NOMO-1 treated with DMSO at 0.1 percent for 48 hours (cell line): ENCODE results near the gene AMZ1.
A peak's percentile ranks its signal among the peaks of the same experiment; 100 is the strongest.

Experiments
- DNase-seq: peaks from one replicate; lab custom pipeline; 2025; ENCODE audit not compliant: unreplicated experiment; lab: John Stamatoyannopoulos, UW

The AMZ1 gene

GRCh38 chr7:2650451-2650850 lies 37.6 kb upstream of the AMZ1 start:
- DNase-seq: no peak

- DNase-seq: peak; percentile 21
These were observed 36.7 kb upstream of the AMZ1 start for GRCh38 chr7:2651336-2651735.

GRCh38 chr7:2651847-2652735 lies 35.9 kb upstream of the AMZ1 start:
- DNase-seq: no peak

- DNase-seq: no peak
These were observed 35.3 kb upstream of the AMZ1 start for GRCh38 chr7:2652736-2653060.

GRCh38 chr7:2654059-2654458 lies 33.9 kb upstream of the AMZ1 start:
- DNase-seq: no peak

- DNase-seq: no peak
These were observed 32.0 kb upstream of the AMZ1 start for GRCh38 chr7:2655870-2656614.

- no peak for DNase-seq
These were observed 30.8 kb upstream of the AMZ1 start for GRCh38 chr7:2657208-2657607.

GRCh38 chr7:2657920-2658671 lies 29.9 kb upstream of the AMZ1 start:
- DNase-seq: no peak

GRCh38 chr7:2658941-2659340 lies 29.1 kb upstream of the AMZ1 start:
- no peak for DNase-seq

GRCh38 chr7:2659556-2660358 lies 28.2 kb upstream of the AMZ1 start:
- no peak for DNase-seq

GRCh38 chr7:2660359-2661095 lies 27.5 kb upstream of the AMZ1 start:
- no peak for DNase-seq

- no peak for DNase-seq
These were observed 26.9 kb upstream of the AMZ1 start for GRCh38 chr7:2661096-2661449.

- no peak for DNase-seq
These were observed 26.3 kb upstream of the AMZ1 start for GRCh38 chr7:2661602-2662272.

- no peak for DNase-seq
These were observed 25.5 kb upstream of the AMZ1 start for GRCh38 chr7:2662273-2663120.

GRCh38 chr7:2663121-2663886 lies 24.7 kb upstream of the AMZ1 start:
- DNase-seq: no peak

GRCh38 chr7:2663960-2664359 lies 24.0 kb upstream of the AMZ1 start:
- DNase-seq: no peak

- no peak for DNase-seq
These were observed 22.6 kb upstream of the AMZ1 start for GRCh38 chr7:2665359-2665791.

GRCh38 chr7:2666155-2666554 lies 21.8 kb upstream of the AMZ1 start:
- DNase-seq: no peak
